ENCODE measurements around the gene GNAL.

GRCh38 chr18:11713756-11714155, 24.7 kb downstream of the GNAL start:
- TF ChIP-seq CEBPB (IDR thresholded peaks at IDR 0.05; ENCODE audit: low read depth) (no peak), CTCF (IDR thresholded peaks at IDR 0.05 in 2 of 3, conservative IDR thresholded peaks at IDR 0.05 in 1 of 3; ENCODE audit: borderline replicate concordance in 1 of 3, insufficient read depth in 1 of 3, low read depth in 2 of 3, low read length in 2 of 3) (no peak), EGR1 (IDR thresholded peaks at IDR 0.05; ENCODE audit: low read depth) (no peak), SRF (IDR thresholded peaks at IDR 0.05; ENCODE audit: low read depth) (no peak)

All from HCT116 (cell line).